T1000 (cell line): ENCODE measurements around the gene LTB.
"Not testable (repeated sequence)": the region's sequence is repeated elsewhere in the genome, so short reads cannot be mapped to it uniquely, and the experiment has no call there.

ENCODE experiments used
- DNase-seq: peaks from one replicate; lab custom pipeline; 2025; ENCODE audit warnings: mixed read lengths; lab: John Stamatoyannopoulos, UW

Gene LTB

DNA sequence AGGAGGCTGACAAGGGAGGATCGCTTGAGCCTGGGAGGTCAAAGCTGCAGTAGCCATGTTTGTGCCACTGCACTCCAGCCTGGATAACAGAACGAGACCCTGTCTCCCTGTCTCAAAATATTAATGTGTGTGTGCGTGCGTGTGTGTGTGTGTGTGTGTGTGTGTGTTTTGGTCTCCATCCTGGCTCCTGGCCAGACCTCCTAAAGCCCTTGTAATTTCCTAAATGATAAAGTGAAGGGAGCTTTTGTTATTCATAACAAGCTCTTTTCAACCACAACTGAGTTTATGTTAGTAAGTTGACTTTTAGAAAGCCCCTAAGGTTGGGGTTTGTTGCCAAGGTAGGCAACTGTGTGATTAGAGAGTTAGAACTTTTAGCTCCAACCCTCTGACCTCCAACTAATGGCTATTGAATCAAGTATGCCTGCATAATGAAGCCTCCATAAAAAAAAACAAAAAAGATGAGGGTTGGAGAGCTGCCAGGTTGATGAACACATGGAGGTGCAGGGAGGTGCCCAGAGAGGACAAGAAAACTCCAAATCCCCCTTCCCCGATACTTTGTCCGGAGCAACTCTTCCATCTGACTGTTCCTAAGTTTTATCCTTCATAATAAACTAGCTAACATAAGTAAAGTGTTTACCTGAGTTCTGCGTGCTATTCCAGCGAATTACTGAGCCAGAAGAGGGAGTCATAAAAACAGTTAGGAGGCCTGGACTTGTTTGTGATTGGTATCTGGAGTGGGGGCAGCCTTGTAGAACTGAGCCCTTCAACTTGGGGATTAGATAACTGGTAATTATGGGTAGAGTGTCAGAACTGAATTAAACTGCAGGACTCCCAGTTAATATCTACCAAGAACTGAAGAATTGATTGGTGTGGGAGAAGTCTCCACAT, 27.5 kb upstream of the LTB start:
- DNase-seq: no peak

DNA sequence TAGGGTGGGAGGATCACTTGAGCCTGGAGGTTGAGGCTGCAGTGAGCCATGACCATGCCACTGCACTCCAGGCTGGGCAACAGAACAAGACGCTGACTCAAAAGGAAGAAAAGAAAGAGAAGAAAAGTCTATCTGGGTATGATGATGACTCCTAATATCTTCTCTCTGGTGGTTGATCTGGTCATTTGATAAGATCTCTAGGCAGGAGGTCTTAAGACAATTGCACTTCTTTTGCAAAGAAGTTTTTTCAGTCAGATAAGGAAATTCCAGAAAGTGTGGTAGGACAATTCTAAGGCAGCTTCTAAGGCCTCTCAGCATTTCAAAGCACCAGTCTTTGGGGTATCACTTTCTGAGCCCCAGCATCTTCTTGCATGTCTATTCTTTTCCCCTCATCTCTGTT, 25.1 kb upstream of the LTB start:
- DNase-seq: no peak

DNA sequence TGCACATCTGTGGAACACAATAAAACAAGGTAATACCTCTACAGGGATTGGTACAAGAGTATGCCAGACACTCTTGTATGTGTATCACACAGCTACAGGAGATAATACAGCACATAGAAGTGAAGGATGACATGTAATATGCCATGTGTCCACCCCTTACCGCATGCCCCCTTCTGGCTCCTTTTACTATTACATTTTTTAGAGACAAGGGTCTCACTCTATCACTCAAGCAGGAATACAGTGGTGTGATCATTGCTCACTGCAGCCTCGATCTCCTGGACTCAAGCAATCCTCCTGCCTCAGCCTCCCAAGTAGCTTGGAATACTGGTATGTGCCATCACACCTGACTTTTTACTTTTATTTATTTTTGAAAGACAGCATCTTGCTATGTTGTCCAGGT, 14.8 kb upstream of the LTB start:
- no peak for DNase-seq

DNA sequence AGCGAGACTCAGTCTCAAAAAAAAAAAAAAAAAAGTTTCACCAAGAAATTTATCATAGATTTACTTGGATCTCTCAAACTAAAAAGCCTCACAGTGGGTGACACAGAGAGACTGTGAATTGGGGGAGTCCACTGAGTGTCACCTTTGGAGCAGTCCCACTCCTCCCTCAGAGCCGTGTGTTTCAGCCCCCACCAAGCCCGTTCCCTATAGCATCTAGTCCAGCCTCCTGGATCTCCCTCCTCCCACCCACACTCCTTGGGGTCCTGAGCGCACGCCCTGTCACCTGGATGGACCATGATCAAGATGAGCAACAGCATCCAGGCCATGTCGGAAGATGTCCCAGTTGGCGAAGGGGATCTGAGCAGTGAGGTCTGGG, 10.2 kb upstream of the LTB start:
- no peak for DNase-seq

DNA sequence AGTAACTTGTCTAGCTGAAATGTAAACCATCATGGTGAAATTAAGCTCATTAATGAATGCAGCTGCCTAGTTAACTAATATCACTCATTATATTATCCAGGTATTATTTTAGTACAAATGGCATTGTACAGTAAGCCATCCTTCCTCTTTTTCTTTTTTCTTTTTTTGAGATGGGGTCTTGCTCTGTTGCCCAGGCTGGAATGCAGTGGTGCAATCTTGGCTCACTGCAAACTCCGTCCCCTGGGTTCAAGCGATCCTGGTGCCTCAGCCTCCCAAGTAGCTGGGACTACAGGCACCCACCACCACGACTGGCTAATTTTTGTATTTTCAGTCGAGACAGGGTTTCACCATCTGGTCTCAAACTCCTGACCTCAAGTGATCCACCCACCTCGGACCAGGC, 8.5 kb upstream of the LTB start:
- DNase-seq: not testable (repeated sequence)

DNA sequence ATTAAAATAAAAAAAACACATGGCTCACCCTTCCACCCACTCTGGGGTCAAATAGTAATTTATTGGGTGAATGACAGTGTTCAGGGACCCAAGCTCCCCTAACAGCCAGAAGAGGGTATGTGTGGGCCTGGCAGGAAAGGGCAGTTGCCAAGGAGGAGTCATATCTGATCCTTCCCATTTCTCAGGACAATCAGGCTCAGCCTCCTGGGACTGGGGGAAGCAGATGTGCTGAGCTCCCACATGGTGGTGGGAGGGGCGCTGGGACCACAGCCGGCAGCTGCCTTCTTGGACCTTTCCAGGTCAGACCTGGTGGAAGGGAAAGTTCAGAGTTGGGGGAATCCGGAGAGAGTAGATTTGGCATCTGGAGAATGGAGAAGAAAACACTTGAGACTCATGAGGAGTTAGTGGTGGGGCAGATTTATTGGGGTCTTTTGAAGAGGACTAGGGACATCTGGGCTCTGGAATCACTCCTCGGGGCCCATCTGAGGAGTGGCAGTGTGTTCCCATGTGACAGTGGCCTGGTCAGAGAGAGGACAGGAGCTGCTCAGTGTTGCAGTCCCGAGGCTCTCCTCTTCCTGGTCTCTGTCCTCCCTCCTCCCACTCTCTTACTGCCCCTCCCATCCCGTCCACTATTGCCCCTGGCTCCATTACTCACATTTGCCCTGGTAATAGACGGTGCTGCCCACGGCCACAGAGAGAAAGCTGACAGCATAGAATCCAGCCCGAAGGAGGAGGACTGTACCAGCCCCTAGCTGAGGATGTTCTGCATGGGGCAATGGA, 6.8 kb upstream of the LTB start:
- no peak for DNase-seq

DNA sequence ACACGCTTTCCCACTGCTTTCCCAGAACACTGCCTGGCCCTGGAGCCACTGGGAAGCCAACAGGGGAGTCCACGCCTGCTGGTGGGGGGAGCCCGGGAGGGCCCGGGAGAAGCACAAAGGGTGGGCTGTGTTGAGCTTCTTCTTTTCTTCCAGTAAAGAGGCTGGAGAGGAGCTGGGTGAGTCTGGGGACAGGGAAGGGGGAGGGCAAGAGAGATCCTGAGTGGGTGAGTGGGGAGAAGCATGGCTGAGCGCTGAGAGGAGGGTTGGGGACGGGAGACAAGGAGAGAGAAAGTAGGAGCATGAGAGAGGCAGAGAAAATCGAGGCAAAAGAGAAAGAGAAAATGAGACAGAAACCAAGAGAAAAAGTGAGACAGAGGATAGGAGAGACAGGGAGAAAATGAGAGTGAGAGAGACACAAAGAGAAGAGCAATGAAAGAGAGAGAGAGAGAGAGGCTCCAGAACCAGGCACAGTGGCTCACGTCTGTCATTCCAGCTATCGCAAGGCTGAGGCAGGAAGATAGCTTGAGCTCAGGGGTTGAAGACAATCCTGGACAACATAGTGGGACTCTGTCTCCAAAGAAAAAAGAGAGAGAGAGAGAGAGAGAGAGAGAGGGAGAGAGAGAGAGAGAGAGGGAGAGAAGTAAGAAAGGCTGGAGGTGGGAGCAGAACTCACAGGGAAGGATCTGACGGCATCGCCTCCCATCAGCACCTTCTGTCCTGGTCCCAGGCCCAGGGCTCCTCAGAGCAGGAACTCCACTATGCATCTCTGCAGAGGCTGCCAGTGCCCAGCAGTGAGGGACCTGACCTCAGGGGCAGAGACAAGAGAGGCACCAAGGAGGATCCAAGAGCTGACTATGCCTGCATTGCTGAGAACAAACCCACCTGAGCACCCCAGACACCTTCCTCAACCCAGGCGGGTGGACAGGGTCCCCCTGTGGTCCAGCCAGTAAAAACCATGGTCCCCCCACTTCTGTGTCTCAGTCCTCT, 5.9 kb upstream of the LTB start:
- DNase-seq: no peak

DNA sequence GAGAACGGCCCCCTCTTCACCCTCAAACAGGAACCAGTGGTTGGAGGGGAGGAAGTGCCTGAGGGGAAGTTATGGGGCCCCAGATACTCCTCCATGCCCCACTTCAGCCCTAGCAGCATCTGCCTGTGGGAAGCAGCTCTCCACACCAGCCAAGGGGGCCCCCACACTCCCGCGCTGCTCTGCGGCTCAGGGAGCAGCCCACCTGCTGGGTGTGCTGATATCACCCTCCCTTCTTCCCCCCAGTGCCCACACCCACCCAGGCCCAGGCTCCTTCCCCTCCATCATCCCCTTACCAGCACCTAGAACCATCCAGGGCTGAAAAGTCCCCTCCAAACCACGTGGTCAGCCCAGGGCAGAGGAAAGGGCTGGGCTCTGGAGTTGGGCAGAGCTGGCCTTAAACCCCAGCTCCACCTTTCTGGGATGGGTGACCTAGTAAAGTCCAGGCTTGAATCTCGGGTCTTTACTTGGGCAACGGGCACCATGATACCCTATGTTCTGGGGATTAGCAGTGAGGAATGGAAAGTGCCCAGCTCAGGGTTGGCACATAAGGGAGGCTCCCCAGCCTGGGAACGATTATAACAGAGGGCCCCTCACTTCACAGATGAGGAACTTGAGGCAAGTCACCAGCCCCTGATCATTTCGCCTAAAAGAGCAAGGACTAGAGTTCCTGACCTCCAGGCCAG, 4.5 kb upstream of the LTB start:
- DNase-seq: no peak

DNA sequence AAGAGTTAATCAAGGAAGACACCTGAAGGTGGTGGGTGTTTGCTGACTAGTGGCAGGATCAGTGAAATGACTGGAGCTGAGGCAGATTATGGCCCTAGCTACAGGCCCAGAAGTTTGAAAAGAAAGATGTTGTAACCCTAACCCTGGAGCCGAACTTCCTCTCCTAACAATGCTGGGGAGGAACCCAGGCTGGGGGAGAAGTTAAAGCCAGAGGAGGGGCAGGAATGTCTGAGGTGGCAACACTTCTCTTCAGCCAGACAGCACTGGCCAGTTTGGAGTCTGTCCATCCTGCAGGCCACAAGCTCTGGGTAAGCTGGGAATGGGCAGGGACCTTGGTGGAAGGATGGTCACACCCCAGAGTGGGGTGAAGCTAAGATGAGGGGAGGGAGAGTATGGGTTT, 3.8 kb upstream of the LTB start, which contains the start of gene LST1:
Gene LST1, plus strand, starts transcription at position 270 of the 400 bp plus-strand sequence. CDS start 1,023 bp downstream, outside the sequence.
- DNase-seq: no peak

DNA sequence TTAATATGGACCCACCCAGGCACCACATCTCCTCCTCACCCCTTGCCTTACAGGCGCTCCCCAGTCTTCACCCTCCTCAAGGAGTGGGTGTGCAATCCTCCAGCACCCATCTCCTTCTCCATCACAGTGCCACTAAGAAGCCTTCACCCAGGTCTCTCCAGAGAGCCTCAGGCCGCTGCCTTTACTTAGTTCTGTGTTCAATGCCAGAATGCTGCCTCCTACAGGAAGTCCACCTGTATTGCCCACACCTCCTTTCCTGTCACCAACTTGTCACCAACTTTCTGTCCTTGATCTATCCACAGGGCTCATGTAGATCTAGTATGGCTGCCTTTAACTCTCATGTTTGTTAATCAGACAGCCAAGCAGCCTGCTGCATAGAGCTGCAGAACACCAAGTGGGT, 3.3 kb upstream of the LTB start:
- DNase-seq: no peak

DNA sequence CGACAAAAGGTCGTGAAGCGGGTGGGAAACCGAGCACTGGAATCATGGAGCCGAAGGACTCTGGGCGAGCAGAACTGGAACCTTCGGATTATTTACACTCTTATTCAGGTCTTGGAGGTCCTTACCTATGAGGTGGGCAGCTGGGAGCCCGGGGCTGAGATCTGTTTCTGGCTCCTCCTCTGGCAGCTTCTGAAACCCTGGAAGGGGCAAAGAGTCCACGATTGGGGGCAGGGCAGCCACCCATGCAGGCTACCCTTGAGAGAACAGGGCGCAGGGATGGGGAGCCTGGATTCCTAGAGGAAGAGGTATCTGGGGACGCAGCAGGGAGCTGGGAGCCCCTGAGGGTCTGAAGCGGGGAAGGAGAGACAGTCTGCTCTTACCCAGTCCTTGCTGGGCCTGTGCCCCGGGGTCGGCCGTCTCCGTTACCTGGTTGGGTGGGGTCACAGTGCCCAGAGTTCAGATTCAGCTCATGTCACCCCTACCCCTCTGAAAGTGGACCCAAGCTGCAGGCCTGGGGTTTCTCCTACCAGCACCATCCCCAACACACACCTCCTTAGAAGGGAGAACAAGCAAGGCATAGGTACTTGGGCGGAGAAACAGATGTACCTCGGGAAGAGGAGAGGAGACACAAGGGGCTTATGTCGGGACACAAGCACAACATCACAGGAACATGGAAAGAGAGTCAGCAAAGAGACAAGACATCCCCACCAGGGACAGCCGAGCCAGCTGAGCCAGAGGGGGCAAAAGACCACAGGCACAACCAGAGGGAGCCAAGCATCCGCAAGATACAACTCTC, 592 bp downstream of the LTB start:
- no peak for DNase-seq

DNA sequence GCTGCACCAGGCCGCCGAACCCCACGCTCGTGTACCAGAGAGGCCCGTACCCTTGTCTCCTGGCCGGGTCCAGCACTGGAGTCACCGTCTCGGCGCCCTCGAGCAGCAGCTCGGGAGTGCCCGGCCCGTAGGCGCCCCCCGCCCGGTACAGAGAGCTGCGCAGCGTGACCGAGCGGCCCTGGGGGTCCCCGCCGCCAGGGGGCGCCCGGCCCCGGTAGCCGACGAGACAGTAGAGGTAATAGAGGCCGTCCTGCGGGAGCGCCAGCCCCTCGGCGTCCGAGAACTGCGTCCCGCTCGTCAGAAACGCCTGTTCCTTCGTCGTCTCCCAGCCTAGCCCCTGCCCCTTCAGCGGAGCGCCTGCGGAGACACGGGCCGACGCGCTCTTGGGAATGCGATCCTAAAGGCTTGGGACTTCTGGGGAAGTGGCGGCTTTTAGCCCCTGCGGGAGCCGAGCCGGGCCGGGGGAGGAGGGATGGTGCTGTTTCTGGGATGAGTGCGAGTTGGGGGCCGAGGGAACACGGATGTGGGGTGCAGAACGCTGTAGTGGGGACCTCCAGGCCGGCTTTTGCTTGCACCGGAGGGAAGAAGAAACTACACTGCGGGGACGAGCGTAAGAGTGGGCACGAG, 1.3 kb downstream of the LTB start:
- peak; percentile 69 for DNase-seq

DNA sequence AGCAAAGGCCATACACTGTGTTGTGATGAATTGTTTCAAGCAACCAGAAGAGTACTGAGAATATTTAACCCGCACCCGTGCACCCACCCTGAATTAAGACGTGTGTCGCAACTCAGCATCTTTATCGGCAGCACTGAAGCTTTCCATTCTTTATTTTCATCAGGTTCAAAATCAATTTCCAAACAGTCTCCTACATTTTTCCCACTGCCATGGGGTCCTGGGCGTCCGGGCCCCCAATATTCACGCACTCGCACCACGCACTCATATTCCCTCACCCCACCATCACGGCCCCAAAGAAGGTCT, 1.8 kb downstream of the LTB start:
- no peak for DNase-seq

DNA sequence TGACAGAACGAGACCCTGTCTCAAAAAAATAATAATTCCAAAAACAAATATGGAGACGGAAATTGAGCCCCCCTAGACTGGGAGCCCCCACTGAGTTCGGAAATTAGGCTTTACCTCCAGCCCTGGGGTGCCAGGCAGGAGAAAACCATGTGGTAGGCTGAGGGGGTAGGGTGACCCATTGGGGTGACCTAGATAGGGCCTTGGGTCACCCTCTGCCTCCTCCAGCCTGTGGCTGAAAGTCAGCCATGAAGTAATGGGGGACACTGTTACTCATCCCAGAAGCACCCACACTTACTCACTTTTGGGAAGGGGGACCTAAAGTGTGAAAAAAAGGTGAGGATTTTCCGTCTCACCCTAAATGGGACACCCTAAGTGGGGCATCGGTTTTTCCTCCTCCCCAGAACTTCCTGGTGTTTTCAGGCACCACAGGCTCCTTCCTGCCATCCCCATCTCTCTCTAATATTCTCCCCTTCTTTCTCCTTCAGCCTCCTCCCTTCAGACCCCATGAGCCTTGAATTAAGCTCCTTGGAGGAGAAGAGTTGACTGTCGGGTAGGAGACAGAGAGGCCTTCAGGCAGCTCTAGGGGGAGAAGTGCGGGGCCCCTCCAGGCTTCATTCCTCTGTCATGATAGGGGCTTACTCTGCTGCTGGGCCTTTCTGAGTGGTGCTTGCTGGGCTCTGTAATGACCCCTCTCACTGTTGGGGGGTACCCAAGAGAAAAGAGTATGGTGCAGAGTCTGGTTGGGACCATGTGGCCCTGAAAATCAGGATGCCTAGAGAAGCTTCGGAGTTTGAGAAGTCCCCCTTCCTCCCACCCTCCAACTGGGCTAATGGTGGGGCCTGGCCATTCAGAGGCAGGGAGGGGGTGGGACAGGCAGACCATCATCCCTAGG, 2.4 kb downstream of the LTB start:
- no peak for DNase-seq

DNA sequence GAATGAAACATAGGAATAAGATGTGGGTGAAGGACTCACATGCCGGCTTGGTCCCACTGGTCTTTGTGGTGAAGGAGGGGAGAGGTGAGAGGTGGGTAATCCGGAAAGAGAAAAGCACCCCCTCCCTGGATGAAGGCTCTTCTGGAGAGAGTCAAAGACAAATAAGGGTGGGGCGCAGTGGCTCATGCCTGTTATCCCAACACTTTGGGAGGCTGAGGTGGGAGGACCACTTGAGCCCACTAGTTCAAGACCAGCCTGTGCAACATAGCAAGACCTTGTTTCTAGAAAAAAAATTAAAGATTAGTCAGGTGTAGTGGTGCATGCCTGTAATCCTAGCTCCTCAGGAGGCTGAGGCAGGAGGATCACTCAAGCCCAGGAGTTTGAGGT, 3.1 kb downstream of the LTB start:
- no peak for DNase-seq

DNA sequence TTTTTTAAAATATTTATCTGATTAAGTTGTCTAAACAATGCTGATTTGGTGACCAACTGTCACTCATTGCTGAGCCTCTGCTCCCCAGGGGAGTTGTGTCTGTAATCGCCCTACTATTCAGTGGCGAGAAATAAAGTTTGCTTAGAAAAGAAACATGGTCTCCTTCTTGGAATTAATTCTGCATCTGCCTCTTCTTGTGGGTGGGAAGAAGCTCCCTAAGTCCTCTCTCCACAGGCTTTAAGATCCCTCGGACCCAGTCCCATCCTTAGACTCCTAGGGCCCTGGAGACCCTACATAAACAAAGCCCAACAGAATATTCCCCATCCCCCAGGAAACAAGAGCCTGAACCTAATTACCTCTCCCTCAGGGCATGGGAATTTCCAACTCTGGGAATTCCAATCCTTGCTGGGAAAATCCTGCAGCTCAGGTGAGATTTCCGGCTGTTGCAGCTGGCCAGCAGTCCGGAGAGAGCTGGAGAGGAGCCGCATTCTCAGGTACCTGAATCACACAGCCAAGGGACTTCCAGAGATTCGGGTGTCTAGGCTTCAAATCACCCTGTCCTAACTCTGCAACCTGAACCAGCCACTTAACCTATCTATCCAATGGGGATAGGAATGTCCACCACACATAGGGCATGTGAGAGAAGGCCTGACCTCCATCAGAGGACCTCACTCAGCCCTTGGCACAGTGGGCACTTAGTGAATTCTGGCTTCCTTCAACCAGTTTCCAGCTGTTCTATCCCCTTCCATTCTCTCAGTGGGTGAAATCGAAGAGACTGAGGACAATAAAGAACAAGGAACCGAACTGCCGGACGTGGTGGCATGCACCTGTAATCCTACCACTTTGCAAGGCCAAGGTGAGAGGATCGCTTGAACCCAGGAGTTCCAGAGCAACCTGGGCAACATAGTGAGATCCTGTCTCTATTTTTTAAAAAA, 3.8 kb downstream of the LTB start:
- no peak for DNase-seq

DNA sequence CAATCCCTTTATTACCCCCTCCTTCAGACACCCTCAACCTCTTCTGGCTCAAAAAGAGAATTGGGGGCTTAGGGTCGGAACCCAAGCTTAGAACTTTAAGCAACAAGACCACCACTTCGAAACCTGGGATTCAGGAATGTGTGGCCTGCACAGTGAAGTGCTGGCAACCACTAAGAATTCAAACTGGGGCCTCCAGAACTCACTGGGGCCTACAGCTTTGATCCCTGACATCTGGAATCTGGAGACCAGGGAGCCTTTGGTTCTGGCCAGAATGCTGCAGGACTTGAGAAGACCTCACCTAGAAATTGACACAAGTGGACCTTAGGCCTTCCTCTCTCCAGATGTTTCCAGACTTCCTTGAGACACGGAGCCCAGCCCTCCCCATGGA, 4.7 kb downstream of the LTB start:
- no peak for DNase-seq

DNA sequence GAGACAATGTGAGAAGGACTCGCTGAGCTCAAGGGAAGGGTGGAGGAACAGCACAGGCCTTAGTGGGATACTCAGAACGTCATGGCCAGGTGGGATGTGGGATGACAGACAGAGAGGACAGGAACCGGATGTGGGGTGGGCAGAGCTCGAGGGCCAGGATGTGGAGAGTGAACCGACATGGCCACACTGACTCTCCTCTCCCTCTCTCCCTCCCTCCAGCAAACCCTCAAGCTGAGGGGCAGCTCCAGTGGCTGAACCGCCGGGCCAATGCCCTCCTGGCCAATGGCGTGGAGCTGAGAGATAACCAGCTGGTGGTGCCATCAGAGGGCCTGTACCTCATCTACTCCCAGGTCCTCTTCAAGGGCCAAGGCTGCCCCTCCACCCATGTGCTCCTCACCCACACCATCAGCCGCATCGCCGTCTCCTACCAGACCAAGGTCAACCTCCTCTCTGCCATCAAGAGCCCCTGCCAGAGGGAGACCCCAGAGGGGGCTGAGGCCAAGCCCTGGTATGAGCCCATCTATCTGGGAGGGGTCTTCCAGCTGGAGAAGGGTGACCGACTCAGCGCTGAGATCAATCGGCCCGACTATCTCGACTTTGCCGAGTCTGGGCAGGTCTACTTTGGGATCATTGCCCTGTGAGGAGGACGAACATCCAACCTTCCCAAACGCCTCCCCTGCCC, 5.2 kb downstream of the LTB start:
- DNase-seq: no peak
